HG03108 (cell line): ENCODE data around the gene SPANXN1.
"Not testable (repeated sequence)": the region's sequence is repeated elsewhere in the genome, so short reads cannot be mapped to it uniquely, and the experiment has no call there.

ENCODE experiments used
- ATAC-seq: cut with Tn5 transposase; IDR thresholded peaks from one replicate; pipeline ENCODE4 v1.9.1; 2021; ENCODE audit warnings: moderate library complexity; ENCODE audit not compliant: unreplicated experiment

SPANXN1 gene

GRCh38 chrX:145247203-145247602 lies at the start of gene SPANXN1:
Gene SPANXN1 (plus strand): TSS chrX:145247503. CDS start chrX:145247587, 84 bp downstream.
- ATAC-seq, result not testable (repeated sequence)

GRCh38 chrX:145199078-145199477 lies 48.2 kb upstream of the SPANXN1 start:
- no peak for ATAC-seq

- ATAC-seq, result no peak
Observed at GRCh38 chrX:145213504-145213903, 33.8 kb upstream of the SPANXN1 start.

GRCh38 chrX:145292218-145292617 lies 44.9 kb downstream of the SPANXN1 start:
- ATAC-seq, result no peak
